Upper lobe of left lung (tissue), 6 donors: ENCODE results near the gene KRT23. TPM values are rescaled to one million over a fixed set of nuclear protein-coding genes. Genes with fewer than 3 reads are reported as not detected.
A peak's percentile ranks its signal among the peaks of the same experiment; 100 is the strongest.

Experiments
- ATAC-seq, 2 donors: fragments of 200-7000 bp; cut with Tn5 transposase; one replicate each; pipeline ENCODE4 v1.9.1; 2022; ENCODE audit warnings: mild to moderate bottlenecking in 2 of 2, moderate library complexity in 2 of 2; ENCODE audit not compliant: low FRiP score in 2 of 2
- DNase-seq, 2 donors: peaks; one replicate each; pipeline ENCODE4 v3.0.0-alpha.2; 2019 to 2020
- H3K27ac ChIP-seq, 4 donors: fragments of 200-600 bp; sonication (generic); one replicate each; pipeline ENCODE4 v1.5.1; 2016 to 2019
- H3K27me3 ChIP-seq, 4 donors: fragments of 200-600 bp; sonication (generic); one replicate each; pipeline ENCODE4 v1.5.1; 2017 to 2019
- H3K36me3 ChIP-seq, 4 donors: fragments of 200-600 bp; sonication (generic); one replicate each; pipeline ENCODE4 v1.5.1; 2016 to 2019
- H3K4me1 ChIP-seq, 4 donors: fragments of 200-600 bp; sonication (generic); one replicate each; pipeline ENCODE4 v1.5.1; 2018 to 2019
- H3K4me3 ChIP-seq, 4 donors: fragments of 200-600 bp; sonication (generic); one replicate each; pipeline ENCODE4 v1.5.1; 2017 to 2019; ENCODE audit warnings: mild to moderate bottlenecking in 2 of 4, moderate library complexity in 1 of 4
- H3K9me3 ChIP-seq, 4 donors: fragments of 200-600 bp; sonication (generic); one replicate each; pipeline ENCODE4 v1.5.1; 2018 to 2019
- EP300 ChIP-seq, 4 donors: sonication (generic); formaldehyde crosslinking; IDR thresholded peaks; one replicate each; pipeline ENCODE4 v1.5.1; 2017; ENCODE audit warnings: antibody characterized with exemption in 4 of 4, control low read depth in 2 of 4
- POLR2A ChIP-seq, 4 donors: fragments of 450-650 bp; IDR thresholded peaks; one replicate each; pipeline ENCODE4 v1.5.1; 2016 to 2017; ENCODE audit warnings: antibody characterized with exemption in 4 of 4, mild to moderate bottlenecking in 2 of 4
- POLR2AphosphoS5 ChIP-seq, 2 donors: sonication (generic); formaldehyde crosslinking; IDR thresholded peaks; one replicate each; pipeline ENCODE4 v1.5.1; 2017; ENCODE audit warnings: antibody characterized with exemption in 2 of 2
- WGBS, 2 donors: methylation state at CpG; one replicate each; pipeline ENCODE4 v1.1.5; 2017 to 2018; 5-methylcytosine and 5-hydroxymethylcytosine counted together
- total RNA-seq, 6 donors: library from RNA; depleted of rRNA in 4 of 6; stranded (reverse); fragments of >200 nt in 4 of 6; gene quantifications; one replicate each; pipeline versions ENCODE4 v1.1.0 to v1.2.1, GENCODE V29; 2016 to 2021
- TF ChIP-seq, protein P1 (sequence below), 6 experiments: fragments of 450-650 bp in 4 of 6; fragments of 200-600 bp in 2 of 6; sonication (generic) in 2 of 6; IDR thresholded peaks; one replicate each; pipeline ENCODE4 v1.5.1; 2016 to 2019; ENCODE audit warnings: antibody characterized with exemption in 6 of 6
- donor health status: DM: no; HTN: no; CAD: no; lungs with moderate emphysema.
- donor health status: DM: no; HTN: yes; CAD: no; lungs with severe emphysema.

Gene KRT23
- total RNA-seq, 6 donors from 2014 or later = 0.49 to 10.7 (median 3.1) TPM

DNA sequence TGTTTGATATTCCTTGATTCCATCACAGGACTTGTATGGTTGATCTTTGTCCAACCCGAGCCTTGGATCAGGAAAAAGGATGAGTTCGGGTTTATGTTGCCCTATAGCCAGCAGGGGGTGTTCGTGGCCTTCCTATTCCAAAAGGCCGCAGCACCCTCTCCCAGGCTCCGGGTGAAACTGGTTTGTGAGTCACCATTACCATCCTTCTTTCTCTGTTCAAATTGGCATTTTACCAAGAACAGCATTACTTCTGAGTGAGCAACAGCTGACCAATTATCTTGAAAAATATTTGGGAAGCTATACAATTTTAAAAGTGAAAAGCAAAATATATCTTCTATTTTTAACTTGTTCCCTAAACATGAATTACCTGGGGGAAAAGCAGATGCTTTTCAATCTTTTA, 28.1 kb downstream of the KRT23 start:
- Histone ChIP-seq H3K36me3 (no peaks in the 10 kb centered on the region), H3K27ac (no peak overlapping the region), H3K27me3 (no peaks in the 10 kb centered on the region), H3K4me1 (peaks cover 7 to 11% (median 7%) of the 10 kb centered on the region in 4 donors), H3K4me3 (no peak overlapping the region), H3K9me3 (no peaks in the 10 kb centered on the region)
- DNase-seq = peak in 1 of 2 donors; percentile 82
- WGBS, 2 donors = 2 to 7% methylated on average over 5 of the region's 5 CpGs
- TF ChIP-seq, protein P1, sequence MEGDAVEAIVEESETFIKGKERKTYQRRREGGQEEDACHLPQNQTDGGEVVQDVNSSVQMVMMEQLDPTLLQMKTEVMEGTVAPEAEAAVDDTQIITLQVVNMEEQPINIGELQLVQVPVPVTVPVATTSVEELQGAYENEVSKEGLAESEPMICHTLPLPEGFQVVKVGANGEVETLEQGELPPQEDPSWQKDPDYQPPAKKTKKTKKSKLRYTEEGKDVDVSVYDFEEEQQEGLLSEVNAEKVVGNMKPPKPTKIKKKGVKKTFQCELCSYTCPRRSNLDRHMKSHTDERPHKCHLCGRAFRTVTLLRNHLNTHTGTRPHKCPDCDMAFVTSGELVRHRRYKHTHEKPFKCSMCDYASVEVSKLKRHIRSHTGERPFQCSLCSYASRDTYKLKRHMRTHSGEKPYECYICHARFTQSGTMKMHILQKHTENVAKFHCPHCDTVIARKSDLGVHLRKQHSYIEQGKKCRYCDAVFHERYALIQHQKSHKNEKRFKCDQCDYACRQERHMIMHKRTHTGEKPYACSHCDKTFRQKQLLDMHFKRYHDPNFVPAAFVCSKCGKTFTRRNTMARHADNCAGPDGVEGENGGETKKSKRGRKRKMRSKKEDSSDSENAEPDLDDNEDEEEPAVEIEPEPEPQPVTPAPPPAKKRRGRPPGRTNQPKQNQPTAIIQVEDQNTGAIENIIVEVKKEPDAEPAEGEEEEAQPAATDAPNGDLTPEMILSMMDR (IDR thresholded peaks at IDR 0.05) = peak; percentile 56 to 82 (median 68)
- TF ChIP-seq EP300 (IDR thresholded peaks at IDR 0.05) = no peak
- ATAC-seq = peak; percentile 93 to 98

DNA sequence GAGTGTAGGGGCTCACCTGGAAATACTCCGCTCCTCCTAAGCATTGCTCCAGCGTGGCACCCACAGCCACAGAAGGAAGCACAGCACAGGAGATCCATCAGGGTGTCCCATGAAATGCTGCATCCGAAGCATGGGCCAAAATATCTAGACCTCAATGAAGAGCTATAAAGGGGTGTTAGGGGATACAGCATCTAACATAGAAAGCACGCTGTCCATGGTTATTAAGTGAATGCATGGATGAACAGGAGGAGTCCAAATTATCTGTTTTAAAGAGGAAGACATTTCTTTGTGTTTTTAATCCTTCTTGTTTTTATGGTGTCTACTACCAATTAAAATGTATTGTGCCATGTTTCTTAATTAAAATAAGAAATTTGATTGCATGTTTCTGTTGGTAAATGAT, 30.8 kb downstream of the KRT23 start:
- no peaks in the 10 kb centered on the region for H3K27me3 ChIP-seq
- no peak overlapping the region for H3K4me3 ChIP-seq
- H3K4me1 ChIP-seq = peaks cover 7 to 14% (median 9%) of the 10 kb centered on the region in 4 donors
- H3K27ac ChIP-seq = no peak overlapping the region
- H3K9me3 ChIP-seq = no peaks in the 10 kb centered on the region
- ATAC-seq = no peak
- DNase-seq = no peak
- no peak for TF ChIP-seq POLR2AphosphoS5 (IDR thresholded peaks at IDR 0.05)
- no peak for TF ChIP-seq EP300 (IDR thresholded peaks at IDR 0.05)
- TF ChIP-seq POLR2A (IDR thresholded peaks at IDR 0.05) = no peak
- TF ChIP-seq, protein P1 (IDR thresholded peaks at IDR 0.05) = no peak
- no peaks in the 10 kb centered on the region for H3K36me3 ChIP-seq
- 87 to 90% methylated on average over 4 of the region's 4 CpGs for WGBS, 2 donors

DNA sequence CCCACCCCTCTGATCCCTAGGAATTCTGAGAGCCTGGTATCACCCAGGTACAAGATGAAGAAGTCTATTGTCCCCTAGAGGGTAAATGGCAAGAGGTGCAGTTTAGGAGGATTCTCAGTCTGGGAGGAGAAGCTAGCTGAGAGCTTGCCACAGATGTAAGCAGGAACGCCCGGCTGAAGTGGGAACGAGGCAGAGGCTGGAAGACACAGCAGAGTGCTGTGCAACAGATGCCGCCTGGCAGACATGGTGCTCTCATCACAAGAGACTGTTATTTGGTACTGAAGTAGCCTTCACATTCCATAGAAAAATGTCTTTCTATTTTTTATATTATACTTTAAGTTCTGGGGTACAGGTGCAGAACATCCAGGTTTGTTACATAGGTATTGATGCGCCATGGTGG, 32.1 kb downstream of the KRT23 start:
- Histone ChIP-seq H3K27ac (no peak overlapping the region), H3K36me3 (no peaks in the 10 kb centered on the region), H3K9me3 (no peaks in the 10 kb centered on the region), H3K4me1 (peaks cover 7 to 14% (median 9%) of the 10 kb centered on the region in 4 donors), H3K27me3 (no peaks in the 10 kb centered on the region), H3K4me3 (no peak overlapping the region)
- ATAC-seq (no peak), DNase-seq (no peak)
- TF ChIP-seq POLR2AphosphoS5 (IDR thresholded peaks at IDR 0.05) (no peak), EP300 (IDR thresholded peaks at IDR 0.05) (no peak), POLR2A (IDR thresholded peaks at IDR 0.05) (no peak)
- TF ChIP-seq, protein P1 (IDR thresholded peaks at IDR 0.05) = no peak
- 82 to 86% methylated on average over 5 of the region's 5 CpGs for WGBS, 2 donors

DNA sequence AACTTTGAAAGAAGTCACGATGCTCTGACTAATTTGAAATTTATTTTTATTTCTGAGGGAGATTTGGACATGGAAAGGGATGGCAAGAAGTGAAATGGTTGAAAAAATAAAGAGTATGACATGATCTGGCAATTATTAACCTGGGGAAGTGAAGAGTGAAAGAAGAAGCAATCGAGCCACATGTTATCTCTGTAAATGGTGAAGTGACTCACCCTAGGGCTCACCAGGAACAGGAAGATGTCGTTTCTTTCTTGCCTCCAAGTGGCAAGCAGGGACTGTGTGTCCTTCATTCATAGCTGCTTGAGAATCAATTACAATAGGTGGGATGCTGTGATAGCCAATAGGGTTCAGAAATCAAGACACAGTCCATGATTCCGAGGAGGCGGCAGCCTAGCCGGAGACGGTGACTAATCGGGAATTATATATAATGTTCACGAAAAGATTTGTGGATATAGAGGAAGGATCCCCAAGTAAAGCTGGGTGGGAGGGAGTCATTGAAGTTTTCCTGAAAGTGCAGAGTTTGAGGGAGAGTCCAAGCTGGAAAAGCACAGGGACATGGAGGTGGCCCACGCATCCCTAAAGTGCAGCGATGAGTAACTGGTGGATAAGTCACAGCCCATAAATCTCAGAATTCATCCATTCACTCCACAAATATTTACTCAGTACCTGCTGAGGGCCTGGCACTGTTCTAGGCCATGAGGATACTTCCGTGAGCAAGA, 34.2 kb downstream of the KRT23 start:
- WGBS, 2 donors = 64 to 73% methylated on average over 12 of the region's 12 CpGs
- no peak overlapping the region for H3K27ac ChIP-seq
- H3K4me3 ChIP-seq = no peak overlapping the region
- ATAC-seq (peak in 1 of 2 donors; percentile 24), DNase-seq (no peak)
- H3K4me1 ChIP-seq = peaks cover 0 to 6% (median 0%) of the 10 kb centered on the region in 4 donors
- TF ChIP-seq, protein P1 (IDR thresholded peaks at IDR 0.05) = no peak
- TF ChIP-seq POLR2A (IDR thresholded peaks at IDR 0.05) = no peak
- H3K27me3 ChIP-seq = no peaks in the 10 kb centered on the region
- H3K36me3 ChIP-seq = no peaks in the 10 kb centered on the region
- no peaks in the 10 kb centered on the region for H3K9me3 ChIP-seq

DNA sequence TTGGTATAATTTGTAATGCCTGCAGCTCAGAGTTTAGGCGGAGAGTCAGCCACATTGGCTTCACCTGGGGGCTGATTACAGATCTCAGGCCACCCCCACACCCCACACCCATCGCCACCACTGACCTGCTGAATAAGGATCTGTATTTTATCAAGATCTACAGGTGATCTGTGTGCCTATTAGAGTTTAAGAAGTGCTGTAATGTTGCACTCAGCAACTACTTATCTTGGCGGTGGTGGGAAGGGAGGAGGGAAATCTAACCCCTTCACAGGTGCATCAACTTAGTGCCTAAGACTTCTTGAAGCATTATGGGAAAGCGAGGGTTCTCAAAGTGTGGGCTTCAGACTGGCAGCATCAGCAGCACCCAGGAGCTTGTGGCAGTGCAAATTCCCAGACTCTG, 34.9 kb downstream of the KRT23 start:
- DNase-seq (no peak), ATAC-seq (no peak)
- no peaks in the 10 kb centered on the region for H3K36me3 ChIP-seq
- no peak overlapping the region for H3K4me3 ChIP-seq
- TF ChIP-seq EP300 (IDR thresholded peaks at IDR 0.05) = no peak
- TF ChIP-seq, protein P1 (IDR thresholded peaks at IDR 0.05) = no peak
- TF ChIP-seq POLR2AphosphoS5 (IDR thresholded peaks at IDR 0.05) = no peak
- TF ChIP-seq POLR2A (IDR thresholded peaks at IDR 0.05) = no peak
- no peaks in the 10 kb centered on the region for H3K9me3 ChIP-seq
- no peaks in the 10 kb centered on the region for H3K27me3 ChIP-seq
- H3K4me1 ChIP-seq = peaks cover 0 to 6% (median 0%) of the 10 kb centered on the region in 4 donors
- H3K27ac ChIP-seq = no peak overlapping the region
- WGBS, 2 donors = 82 to 88% methylated on average over 3 to 4 of the region's 4 CpGs
